ENCODE data around the gene C18orf63.

GRCh38 chr18:74286856-74287255, 28.8 kb upstream of the C18orf63 start:
- TF ChIP-seq SPI1 (IDR thresholded peaks at IDR 0.05; ENCODE audit: borderline replicate concordance, low read depth) (no peak), REST (IDR thresholded peaks at IDR 0.05; ENCODE audit: insufficient replicate concordance, low read depth) (no peak), POLR2AphosphoS5 (IDR thresholded peaks at IDR 0.05; ENCODE audit: low read depth) (no peak), GABPA (IDR thresholded peaks at IDR 0.05; ENCODE audit: low read depth) (no peak)
- TF ChIP-seq, protein P1, sequence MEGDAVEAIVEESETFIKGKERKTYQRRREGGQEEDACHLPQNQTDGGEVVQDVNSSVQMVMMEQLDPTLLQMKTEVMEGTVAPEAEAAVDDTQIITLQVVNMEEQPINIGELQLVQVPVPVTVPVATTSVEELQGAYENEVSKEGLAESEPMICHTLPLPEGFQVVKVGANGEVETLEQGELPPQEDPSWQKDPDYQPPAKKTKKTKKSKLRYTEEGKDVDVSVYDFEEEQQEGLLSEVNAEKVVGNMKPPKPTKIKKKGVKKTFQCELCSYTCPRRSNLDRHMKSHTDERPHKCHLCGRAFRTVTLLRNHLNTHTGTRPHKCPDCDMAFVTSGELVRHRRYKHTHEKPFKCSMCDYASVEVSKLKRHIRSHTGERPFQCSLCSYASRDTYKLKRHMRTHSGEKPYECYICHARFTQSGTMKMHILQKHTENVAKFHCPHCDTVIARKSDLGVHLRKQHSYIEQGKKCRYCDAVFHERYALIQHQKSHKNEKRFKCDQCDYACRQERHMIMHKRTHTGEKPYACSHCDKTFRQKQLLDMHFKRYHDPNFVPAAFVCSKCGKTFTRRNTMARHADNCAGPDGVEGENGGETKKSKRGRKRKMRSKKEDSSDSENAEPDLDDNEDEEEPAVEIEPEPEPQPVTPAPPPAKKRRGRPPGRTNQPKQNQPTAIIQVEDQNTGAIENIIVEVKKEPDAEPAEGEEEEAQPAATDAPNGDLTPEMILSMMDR (IDR thresholded peaks at IDR 0.05; ENCODE audit: insufficient read depth, low read length) = no peak

Data from HL-60 (cell line).